ENCODE data around the gene OTOG.

DNA sequence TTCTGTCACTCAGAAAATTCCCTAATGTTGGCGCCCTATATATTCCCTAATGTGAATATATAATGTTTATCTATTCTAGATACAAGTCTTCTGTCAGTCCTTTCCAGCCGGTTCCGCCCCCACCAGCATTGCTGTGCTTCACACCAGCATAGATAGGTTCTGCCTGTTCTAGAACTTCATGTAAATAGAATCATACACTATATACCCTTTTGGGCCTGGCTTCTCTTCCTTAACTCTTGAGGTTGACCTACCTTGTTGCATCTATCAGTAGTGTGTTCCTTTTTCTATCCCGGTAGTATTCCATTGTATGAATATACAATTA, 34.6 kb downstream of the OTOG start:
- TF ChIP-seq POLR2AphosphoS5 (IDR thresholded peaks at IDR 0.05; ENCODE audit: borderline replicate concordance, low read depth, low read length), result no peak
- TF ChIP-seq EZH2 (IDR thresholded peaks at IDR 0.05), result no peak
- no peak for TF ChIP-seq FOXP2 (optimal IDR thresholded peaks at IDR 0.05; ENCODE audit: control extremely low read depth, extremely low read length, insufficient read depth)
